OCI-LY1 (cell line): Measurements from ENCODE around the gene ALMS1.

ENCODE experiments used
- CTCF ChIP-seq: fragments of 200-600 bp; sonication (generic), shearing (Covaris generic); IDR thresholded peaks from 2 replicates; pipeline ENCODE4 v1.5.1; 2017; ENCODE audit warnings: mild to moderate bottlenecking, antibody characterized with exemption, low read length, moderate library complexity, mixed read lengths
- EZH2 ChIP-seq: fragments of 200-600 bp; sonication (generic), shearing (Covaris generic); IDR thresholded peaks from 2 replicates; pipeline ENCODE4 v1.8.0; 2017; ENCODE audit warnings: borderline replicate concordance, mixed run types, mild to moderate bottlenecking, antibody characterized with exemption, low read length, moderate library complexity, mixed read lengths

- TF ChIP-seq CTCF: no peak
- TF ChIP-seq EZH2: no peak
These were observed 196.7 kb downstream of the ALMS1 start for GRCh38 chr2:73582364-73582763.
